Neutrophil (primary cell): Measurements from ENCODE around the gene SAMD11.

Experiments used
- H3K27ac ChIP-seq: fragments of 200-600 bp; sonication (generic); 2 replicates; pipeline ENCODE4 v1.5.1; 2016; ENCODE audit warnings: mild to moderate bottlenecking, moderate library complexity
- H3K27me3 ChIP-seq: fragments of 200-600 bp; sonication (generic); 2 replicates; pipeline ENCODE4 v1.6.0; 2016; ENCODE audit warnings: mild to moderate bottlenecking
- H3K36me3 ChIP-seq: fragments of 200-600 bp; sonication (generic); 2 replicates; pipeline ENCODE4 v1.5.1; 2017
- H3K4me1 ChIP-seq, 2 experiments: fragments of 200-600 bp in 1 of 2; sonication (generic) in 1 of 2; 1 replicate in 1 of 2; 2 replicates in 1 of 2; pipeline versions ENCODE4 v1.5.1 to v1.6.1; 2013 to 2016; ENCODE audit warnings: low read depth in 1 of 2, low read length in 1 of 2, mild to moderate bottlenecking in 1 of 2, moderate library complexity in 1 of 2; ENCODE audit not compliant: control insufficient read depth in 1 of 2, insufficient read depth in 1 of 2
- H3K4me3 ChIP-seq, 2 experiments: fragments of 200-600 bp in 1 of 2; sonication (generic) in 1 of 2; 1 replicate in 1 of 2; 2 replicates in 1 of 2; pipeline ENCODE4 v1.5.1; 2013 to 2016; ENCODE audit warnings: low read depth in 1 of 2, low read length in 1 of 2, mild to moderate bottlenecking in 1 of 2, moderate library complexity in 1 of 2
- H3K9me3 ChIP-seq: fragments of 200-600 bp; sonication (generic); 2 replicates; pipeline ENCODE4 v1.5.1; 2016
- CTCF ChIP-seq: fragments of 200-600 bp; sonication (generic); IDR thresholded peaks from 2 replicates; pipeline ENCODE4 v1.5.1; 2016; ENCODE audit warnings: antibody characterized with exemption

The SAMD11 gene

DNA sequence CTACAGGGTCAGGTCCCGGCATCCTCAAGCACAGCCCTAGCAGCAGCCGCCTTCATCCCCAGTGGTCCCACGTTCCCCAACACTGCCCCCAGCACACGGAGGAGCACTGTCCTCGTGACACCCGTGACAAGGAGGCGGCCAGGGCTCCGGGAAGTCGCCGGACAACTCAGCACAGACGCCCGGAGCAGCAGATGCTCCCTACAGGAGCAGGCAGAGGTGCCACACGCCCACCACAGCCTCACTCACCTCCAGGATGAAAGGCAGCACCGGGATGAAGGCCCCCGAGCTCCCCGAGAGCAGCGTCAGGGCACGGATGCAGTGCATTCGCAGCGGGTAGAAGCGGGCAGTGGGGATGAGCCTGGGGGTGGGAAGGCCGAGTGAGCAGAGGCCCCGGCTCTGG lies 27.2 kb downstream of the SAMD11 start:
- H3K36me3 ChIP-seq = peaks cover 85% of the 10 kb centered on the region
- TF ChIP-seq CTCF = no peak
- no peaks in the 10 kb centered on the region for H3K27me3 ChIP-seq
- H3K9me3 ChIP-seq = no peaks in the 10 kb centered on the region
- H3K4me3 ChIP-seq = no peak overlapping the region
- peaks cover 9% of the 10 kb centered on the region in 2 experiments for H3K4me1 ChIP-seq
- no peak overlapping the region for H3K27ac ChIP-seq

- H3K4me1 ChIP-seq = peaks cover 11% of the 10 kb centered on the region in 2 experiments
- no peaks in the 10 kb centered on the region for H3K9me3 ChIP-seq
- H3K36me3 ChIP-seq = peaks cover 81% of the 10 kb centered on the region
- H3K27me3 ChIP-seq = no peaks in the 10 kb centered on the region
- H3K4me3 ChIP-seq = no peak overlapping the region
- no peak overlapping the region for H3K27ac ChIP-seq
- no peak for TF ChIP-seq CTCF
Observed at GRCh38 chr1:951364-951763, 27.6 kb downstream of the SAMD11 start.

GRCh38 chr1:952201-952600 lies 28.5 kb downstream of the SAMD11 start:
- H3K4me1 ChIP-seq = peaks cover 11% of the 10 kb centered on the region in 2 experiments
- H3K36me3 ChIP-seq = peaks cover 73% of the 10 kb centered on the region
- no peaks in the 10 kb centered on the region for H3K9me3 ChIP-seq
- H3K4me3 ChIP-seq = no peak overlapping the region
- H3K27ac ChIP-seq = no peak overlapping the region
- no peaks in the 10 kb centered on the region for H3K27me3 ChIP-seq
- no peak for TF ChIP-seq CTCF

DNA sequence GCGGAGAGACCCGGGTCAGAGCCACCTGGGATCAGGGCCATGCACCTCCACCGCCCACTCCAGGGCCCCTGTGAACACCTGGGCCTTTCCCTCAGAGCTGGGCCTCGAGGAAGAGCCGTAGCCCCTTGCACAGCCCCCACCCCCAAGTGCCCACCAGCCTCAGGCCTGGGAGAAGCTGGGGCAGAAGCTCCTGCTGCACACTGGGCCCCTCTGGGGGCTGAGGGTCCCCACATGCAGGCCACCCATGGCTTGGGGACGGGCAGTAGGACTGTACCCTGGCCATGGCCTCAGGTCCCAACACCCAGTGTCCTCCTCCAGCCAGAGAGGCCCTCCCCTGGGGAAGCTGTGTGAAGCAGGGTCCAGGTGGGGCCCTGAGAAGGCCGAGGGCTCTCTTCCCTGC lies 28.9 kb downstream of the SAMD11 start:
- H3K27ac ChIP-seq = no peak overlapping the region
- no peak for TF ChIP-seq CTCF
- no peaks in the 10 kb centered on the region for H3K9me3 ChIP-seq
- no peak overlapping the region for H3K4me3 ChIP-seq
- peaks cover 11 to 12% of the 10 kb centered on the region in 2 experiments for H3K4me1 ChIP-seq
- H3K36me3 ChIP-seq = peaks cover 69% of the 10 kb centered on the region
- no peaks in the 10 kb centered on the region for H3K27me3 ChIP-seq

DNA sequence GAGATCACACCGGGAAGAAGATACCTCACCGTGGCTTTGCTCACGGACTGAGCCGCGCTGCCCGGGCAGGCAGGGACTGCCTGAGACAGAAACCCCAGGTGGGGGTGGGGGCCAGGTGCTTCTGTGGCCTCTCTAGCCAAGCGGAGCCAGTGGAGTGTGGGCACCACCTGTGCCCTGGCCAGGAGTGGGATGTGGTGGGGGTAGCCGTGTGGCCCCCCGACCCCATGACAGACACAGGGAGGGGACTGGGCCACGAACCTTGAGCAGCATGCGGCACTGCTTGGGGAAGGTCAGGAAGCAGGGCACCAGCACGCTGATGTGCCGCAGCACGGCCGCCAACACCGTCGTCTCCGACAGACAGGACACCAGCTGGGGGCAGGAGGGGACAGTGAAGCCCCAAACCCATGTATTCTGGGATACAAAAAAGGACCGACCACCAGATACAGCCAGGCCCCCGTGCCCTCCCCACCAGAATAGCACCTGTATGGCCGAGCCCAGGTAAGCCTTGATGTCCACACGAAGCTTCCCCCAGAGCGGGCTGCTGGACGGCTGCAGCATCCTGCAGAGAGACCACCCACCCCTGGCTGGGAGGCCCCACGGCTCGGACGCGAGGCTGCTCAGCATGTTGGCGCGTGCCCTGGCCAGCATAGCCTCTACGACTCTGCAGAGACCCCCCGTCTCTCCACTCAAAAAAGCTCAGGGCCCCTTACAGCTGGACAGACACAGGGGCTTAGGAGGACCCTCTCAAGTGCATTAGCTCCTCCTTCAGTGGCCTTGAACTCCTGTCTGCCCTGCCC lies 30.0 kb downstream of the SAMD11 start:
- H3K4me3 ChIP-seq = no peak overlapping the region
- H3K36me3 ChIP-seq = peaks cover 57% of the 10 kb centered on the region
- no peak for TF ChIP-seq CTCF
- H3K4me1 ChIP-seq = peaks cover 16 to 20% of the 10 kb centered on the region in 2 experiments
- H3K27me3 ChIP-seq = no peaks in the 10 kb centered on the region
- no peaks in the 10 kb centered on the region for H3K9me3 ChIP-seq
- H3K27ac ChIP-seq = no peak overlapping the region
